Measurements from ENCODE around the gene PAM16.

PAM16 gene

DNA sequence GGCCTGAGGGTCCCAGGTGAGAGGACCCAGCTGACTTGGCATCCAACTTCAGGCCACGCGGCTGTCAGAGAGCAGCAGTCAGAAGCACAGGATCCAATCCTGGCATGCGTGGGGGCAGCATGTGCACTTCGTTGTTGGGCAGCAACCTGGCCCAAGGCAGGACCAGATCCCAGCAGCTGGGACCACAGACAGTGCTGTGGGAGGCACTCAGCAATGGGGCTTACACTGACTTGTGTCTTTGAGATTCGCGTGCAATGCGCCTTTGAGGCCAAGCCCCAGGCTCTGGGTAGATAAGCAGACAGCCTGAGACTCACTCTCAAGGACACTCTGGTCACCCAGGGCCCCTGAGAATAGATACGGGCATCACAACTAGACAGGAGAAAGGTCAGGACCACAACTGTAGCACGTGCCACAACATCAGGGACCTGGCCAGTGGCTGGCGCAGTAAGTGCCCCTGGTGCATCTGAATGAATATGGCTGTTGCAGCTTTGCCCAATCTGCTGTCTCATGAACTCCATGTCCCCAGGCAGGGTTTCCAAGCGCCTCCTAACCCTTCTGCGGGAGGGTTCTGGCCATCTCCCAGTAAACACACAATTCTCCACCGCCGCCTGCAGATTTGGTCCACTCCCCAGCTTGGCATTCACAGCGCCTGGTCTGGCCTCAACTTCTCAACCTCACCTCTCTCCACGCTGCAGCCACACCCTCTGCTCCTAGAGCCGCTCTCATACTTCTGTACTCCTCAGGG lies 3.2 kb downstream of the PAM16 start:
- H3K36me3 ChIP-seq (ENCODE audit: control insufficient read depth in 2 of 2, insufficient read depth in 1 of 2, low read length in 2 of 2) = peaks cover 0 to 23% of the 10 kb centered on the region in 2 experiments; a peak in 2 of 3 replicates
- peaks cover 12% of the 10 kb centered on the region; the same call in 1 of the 2 replicates for H3K4me1 ChIP-seq (ENCODE audit: control insufficient read depth, insufficient read depth, low read length)
- ChIA-PET CTCF (interaction anchor here (0.6 kb wide), 1 partner anchor 21 kb away, joined by 3 read pairs; no protein-coding TSS in a partner anchor), POLR2A (no interaction called here)
- H3K4me3 ChIP-seq (ENCODE audit: low read depth, low read length) = no peak overlapping the region
- TF ChIP-seq, protein P1, sequence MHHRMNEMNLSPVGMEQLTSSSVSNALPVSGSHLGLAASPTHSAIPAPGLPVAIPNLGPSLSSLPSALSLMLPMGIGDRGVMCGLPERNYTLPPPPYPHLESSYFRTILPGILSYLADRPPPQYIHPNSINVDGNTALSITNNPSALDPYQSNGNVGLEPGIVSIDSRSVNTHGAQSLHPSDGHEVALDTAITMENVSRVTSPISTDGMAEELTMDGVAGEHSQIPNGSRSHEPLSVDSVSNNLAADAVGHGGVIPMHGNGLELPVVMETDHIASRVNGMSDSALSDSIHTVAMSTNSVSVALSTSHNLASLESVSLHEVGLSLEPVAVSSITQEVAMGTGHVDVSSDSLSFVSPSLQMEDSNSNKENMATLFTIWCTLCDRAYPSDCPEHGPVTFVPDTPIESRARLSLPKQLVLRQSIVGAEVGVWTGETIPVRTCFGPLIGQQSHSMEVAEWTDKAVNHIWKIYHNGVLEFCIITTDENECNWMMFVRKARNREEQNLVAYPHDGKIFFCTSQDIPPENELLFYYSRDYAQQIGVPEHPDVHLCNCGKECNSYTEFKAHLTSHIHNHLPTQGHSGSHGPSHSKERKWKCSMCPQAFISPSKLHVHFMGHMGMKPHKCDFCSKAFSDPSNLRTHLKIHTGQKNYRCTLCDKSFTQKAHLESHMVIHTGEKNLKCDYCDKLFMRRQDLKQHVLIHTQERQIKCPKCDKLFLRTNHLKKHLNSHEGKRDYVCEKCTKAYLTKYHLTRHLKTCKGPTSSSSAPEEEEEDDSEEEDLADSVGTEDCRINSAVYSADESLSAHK (tag by site-specific recombination; IDR thresholded peaks at IDR 0.05) = no peak
- TF ChIP-seq, protein P2, sequence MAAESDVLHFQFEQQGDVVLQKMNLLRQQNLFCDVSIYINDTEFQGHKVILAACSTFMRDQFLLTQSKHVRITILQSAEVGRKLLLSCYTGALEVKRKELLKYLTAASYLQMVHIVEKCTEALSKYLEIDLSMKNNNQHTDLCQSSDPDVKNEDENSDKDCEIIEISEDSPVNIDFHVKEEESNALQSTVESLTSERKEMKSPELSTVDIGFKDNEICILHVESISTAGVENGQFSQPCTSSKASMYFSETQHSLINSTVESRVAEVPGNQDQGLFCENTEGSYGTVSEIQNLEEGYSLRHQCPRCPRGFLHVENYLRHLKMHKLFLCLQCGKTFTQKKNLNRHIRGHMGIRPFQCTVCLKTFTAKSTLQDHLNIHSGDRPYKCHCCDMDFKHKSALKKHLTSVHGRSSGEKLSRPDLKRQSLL (tag by site-specific recombination; IDR thresholded peaks at IDR 0.05) = 0 out of 2 replicates have a peak, but pooled peaks have one; percentile 73
- TF ChIP-seq KLF1 (tag by site-specific recombination; IDR thresholded peaks at IDR 0.05) (peak; percentile 99), ZNF341 (tag by site-specific recombination; IDR thresholded peaks at IDR 0.05; ENCODE audit: low read depth) (peak; percentile 39; the same call in 1 of the 2 replicates), ZNF600 (tag by site-specific recombination; IDR thresholded peaks at IDR 0.05) (peak; percentile 8; the same call in 1 of the 2 replicates), ZBTB17 (tag by site-specific recombination; IDR thresholded peaks at IDR 0.05) (peak; percentile 50; the same call in 1 of the 2 replicates), GLIS1 (tag by site-specific recombination; IDR thresholded peaks at IDR 0.05) (no peak), ZBTB20 (tag by site-specific recombination; IDR thresholded peaks at IDR 0.05) (peak; percentile 42)
- TF ChIP-seq, protein P3, sequence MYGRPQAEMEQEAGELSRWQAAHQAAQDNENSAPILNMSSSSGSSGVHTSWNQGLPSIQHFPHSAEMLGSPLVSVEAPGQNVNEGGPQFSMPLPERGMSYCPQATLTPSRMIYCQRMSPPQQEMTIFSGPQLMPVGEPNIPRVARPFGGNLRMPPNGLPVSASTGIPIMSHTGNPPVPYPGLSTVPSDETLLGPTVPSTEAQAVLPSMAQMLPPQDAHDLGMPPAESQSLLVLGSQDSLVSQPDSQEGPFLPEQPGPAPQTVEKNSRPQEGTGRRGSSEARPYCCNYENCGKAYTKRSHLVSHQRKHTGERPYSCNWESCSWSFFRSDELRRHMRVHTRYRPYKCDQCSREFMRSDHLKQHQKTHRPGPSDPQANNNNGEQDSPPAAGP (tag by site-specific recombination; IDR thresholded peaks at IDR 0.05) = peak; percentile 26; the same call in 1 of the 2 replicates
- no peaks in the 10 kb centered on the region for H3K9me3 ChIP-seq (ENCODE audit: control insufficient read depth, insufficient read depth, low read depth, low read length)
- H3K27ac ChIP-seq (ENCODE audit: extremely low read depth, low read depth, low read length) = no peak overlapping the region

DNA sequence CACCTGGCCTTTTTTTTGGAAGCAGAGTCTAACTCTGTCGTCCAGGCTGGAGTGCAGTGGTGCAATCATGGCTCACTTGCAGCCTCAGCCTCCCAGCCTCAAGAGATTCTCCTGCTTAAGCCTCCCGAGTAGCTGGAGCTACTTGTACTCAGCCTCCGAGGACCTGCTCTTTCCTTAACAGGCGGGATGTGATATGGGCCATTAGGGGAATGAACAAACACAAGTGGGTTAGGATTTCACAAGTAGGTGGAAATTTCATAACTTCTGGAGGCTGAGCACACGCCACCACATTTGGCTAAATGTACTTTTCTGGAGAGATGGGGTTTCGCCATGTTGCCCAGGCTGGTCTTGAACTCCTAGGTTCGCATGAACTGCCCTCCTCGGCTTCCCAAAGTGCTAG lies 4.1 kb downstream of the PAM16 start:
- TF ChIP-seq ZFHX2 (tag by site-specific recombination; conservative IDR thresholded peaks at IDR 0.05) (peak; percentile 74), ZFP69B (tag by site-specific recombination; IDR thresholded peaks at IDR 0.05) (no peak), OSR2 (tag by site-specific recombination; IDR thresholded peaks at IDR 0.05) (peak; percentile 92), GLI4 (tag by site-specific recombination; IDR thresholded peaks at IDR 0.05) (no peak), EGR2 (tag by site-specific recombination; IDR thresholded peaks at IDR 0.05; ENCODE audit: low read depth) (peak; percentile 59)
- TF ChIP-seq, protein P4, sequence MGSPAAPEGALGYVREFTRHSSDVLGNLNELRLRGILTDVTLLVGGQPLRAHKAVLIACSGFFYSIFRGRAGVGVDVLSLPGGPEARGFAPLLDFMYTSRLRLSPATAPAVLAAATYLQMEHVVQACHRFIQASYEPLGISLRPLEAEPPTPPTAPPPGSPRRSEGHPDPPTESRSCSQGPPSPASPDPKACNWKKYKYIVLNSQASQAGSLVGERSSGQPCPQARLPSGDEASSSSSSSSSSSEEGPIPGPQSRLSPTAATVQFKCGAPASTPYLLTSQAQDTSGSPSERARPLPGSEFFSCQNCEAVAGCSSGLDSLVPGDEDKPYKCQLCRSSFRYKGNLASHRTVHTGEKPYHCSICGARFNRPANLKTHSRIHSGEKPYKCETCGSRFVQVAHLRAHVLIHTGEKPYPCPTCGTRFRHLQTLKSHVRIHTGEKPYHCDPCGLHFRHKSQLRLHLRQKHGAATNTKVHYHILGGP (tag by site-specific recombination; IDR thresholded peaks at IDR 0.05) = no peak
- Histone ChIP-seq H3K4me3 (ENCODE audit: low read depth, low read length) (no peak overlapping the region), H3K36me3 (ENCODE audit: control insufficient read depth in 2 of 2, insufficient read depth in 1 of 2, low read length in 2 of 2) (peaks cover 0 to 25% of the 10 kb centered on the region in 2 experiments; a peak in 2 of 3 replicates), H3K4me1 (ENCODE audit: control insufficient read depth, insufficient read depth, low read length) (peaks cover 12% of the 10 kb centered on the region; the same call in 1 of the 2 replicates), H3K9me3 (ENCODE audit: control insufficient read depth, insufficient read depth, low read depth, low read length) (no peaks in the 10 kb centered on the region), H3K27ac (ENCODE audit: extremely low read depth, low read depth, low read length) (no peak overlapping the region)
- CTCF ChIA-PET = interaction anchor here (0.6 to 2.3 kb wide), 6 partner anchors 12 to 408 kb away, joined by 3 to 14 read pairs (median 4); no protein-coding TSS in a partner anchor
- POLR2A ChIA-PET = interaction anchor here (0.7 to 1.4 kb wide), 2 partner anchors 93 to 582 kb away, joined by 3 read pairs; no protein-coding TSS in a partner anchor
